Stimulated activated CD8-positive, alpha-beta memory T cell treated with anti-CD3 and anti-CD28 coated beads, Interleukin-12 subunit alpha, Interleukin-12 subunit beta, amount 100 ng/mL, for 1 hour (primary cell): Measurements from ENCODE around the gene KIT.

Source experiments
- DNase-seq: peaks from one replicate; pipeline ENCODE4 v3.0.0-alpha.2; 2020; ENCODE audit warnings: low read depth

KIT gene

DNA sequence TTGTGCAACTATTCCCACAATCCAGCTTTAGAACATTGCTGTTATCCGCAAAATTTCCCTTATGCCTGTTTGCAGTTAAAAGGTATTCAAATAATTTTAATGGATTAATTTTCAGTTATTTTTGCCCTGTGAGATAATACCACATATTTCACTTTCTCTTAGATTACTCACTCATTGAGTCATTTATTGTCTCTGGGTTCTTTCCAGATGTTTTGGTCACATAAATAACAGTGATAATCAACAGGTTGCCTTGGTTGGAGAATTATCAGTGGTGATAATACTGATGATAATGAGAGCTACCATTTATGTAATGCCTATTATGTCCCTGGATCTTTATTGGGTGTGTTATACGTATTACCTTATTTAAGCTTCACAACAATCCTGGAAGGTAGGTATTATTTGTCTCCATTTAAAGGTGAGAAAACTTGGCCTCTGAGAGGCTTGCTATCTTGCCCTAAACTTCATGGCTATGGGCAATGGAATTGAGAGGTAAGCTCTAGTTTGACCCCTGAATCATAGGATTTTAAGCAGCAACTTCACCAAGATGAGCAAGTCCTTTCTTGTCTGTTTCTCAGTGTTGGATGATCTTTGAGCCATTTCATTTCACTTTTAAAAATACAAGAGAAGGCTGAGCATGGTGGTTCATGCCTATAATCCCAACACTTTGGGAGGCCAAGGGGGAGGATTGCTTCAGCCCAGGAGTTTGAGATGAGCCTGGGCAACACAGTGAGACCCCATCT, 87.4 kb downstream of the KIT start:
- no peak for DNase-seq

DNA sequence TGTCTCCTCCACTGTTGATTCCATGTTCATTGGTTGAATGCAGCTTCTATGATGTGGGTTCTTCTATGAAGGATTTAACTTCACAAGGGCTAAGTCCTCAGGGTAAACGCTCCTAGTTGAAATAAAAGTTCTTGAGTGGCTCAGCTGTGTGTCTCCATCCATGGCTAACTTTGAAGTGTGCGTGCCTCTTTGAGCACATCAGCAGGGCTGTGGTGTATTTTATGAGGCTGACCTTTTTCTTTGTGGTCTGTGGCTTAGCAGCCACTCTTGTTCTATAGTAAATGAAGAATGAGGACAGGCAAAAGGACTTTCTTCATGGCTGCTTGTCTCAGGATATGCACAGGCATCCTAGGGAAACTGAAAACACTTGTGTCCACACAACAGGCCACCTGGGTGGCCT, 88.5 kb downstream of the KIT start:
- DNase-seq, result no peak

DNA sequence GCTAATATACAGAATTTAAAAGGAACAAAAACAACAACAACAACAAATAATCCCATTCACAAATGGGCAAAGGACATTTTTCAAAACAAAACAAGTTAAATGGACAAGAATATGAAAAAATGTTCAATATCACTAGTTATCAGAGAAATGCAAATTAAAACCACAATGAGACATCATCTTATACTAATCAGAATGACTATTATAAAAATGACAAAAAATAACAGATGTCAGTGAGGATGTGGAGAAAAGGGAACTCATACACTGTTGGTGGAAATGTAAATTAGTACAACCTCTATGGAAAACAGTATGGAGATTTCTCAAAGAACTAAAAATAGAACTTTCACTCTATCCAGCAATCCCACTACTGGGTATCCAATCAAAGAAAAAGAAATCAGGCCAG, 92.6 kb downstream of the KIT start:
- DNase-seq, result no peak

GRCh38 chr4:54754394-54754793, 96.6 kb downstream of the KIT start:
- DNase-seq, result no peak

GRCh38 chr4:54764476-54764875, 106.7 kb downstream of the KIT start:
- DNase-seq, result no peak

- DNase-seq, result no peak
Observed at GRCh38 chr4:54767376-54767775, 109.6 kb downstream of the KIT start.

DNA sequence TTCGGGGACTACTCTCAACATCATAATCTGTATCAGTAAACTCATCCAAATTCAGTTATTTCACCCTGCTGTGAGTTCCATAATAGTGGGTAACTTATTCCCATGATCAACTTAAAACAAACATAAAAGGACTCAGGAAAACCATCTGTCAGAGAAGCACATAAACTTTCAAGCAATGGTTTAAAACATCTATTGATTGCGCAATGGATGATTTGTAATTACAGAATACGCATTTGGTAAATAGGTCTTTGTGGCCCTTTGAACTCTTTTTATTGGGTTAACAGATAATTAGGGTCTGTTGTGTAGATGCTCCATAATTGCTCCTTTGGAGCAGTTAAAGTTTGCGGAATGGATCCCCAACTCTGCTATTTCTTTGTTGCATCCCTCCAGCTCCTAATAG, 115.3 kb downstream of the KIT start:
- DNase-seq, result no peak

GRCh38 chr4:54779036-54779435, 121.3 kb downstream of the KIT start:
- DNase-seq, result no peak

DNA sequence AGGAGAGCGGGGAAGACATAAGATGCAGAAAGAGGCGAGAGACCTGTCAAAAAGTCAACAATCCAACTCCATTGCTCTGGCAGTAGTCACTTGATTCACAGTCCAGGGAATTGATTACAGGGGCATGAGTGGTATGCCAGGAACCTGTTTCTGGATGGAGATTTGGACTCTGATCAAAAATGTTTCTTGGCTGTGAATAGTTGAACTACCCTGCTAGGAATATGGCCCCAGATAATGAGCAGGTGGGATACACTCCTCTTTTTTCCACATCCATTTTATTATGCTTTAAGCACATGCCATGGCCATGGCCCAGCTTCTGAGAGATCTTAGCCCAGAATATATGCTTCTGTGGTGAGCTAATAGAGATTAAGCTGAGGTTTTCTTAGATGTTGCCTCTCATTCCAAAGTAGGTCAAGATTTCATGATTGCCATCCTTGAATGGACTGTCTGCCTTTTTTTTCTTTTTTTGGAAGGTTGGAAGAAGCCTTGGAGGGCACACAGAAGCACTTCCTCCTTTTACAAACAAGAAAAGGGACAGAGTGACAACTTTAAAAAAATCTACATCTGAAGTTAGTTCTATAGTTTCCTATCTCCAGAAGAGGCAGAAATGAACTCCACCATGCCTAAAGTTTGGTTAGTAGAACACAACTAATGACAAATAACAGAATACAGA, 121.9 kb downstream of the KIT start:
- DNase-seq, result no peak

DNA sequence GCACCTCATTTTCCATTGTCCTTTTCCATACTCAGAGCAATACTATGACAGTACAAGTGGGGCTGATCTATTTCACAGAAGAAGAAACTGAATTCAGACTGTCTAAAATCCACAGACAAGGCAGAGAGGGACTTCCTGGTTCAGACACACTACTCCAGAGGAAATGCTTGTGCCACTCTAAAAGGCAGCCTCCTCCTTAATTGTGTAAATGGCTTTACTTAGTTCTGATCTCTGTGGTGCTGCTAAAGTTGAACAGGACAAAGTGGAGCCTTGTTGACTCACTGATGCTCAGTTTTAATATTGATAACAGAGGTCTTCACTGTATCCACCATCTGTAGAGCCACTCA, 122.4 kb downstream of the KIT start:
- DNase-seq, result no peak

DNA sequence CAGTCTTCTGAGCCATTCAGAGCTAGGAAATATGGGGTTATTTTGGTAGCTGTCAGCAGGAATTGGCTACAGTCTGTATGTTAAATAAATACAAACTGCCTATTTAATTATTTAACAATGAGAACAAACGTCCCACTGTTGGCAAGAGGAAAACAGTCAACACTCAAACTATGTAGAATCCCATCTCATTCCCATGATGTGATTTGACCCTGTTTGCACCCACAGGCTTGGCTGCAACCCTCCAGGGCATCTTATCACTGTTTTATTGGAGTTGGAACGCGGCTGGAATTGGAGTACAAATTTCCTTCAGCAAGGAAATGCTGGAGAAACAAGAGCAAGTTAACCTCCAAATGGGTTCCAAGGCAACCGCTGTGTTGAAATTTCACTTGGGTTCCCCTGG, 124.0 kb downstream of the KIT start:
- no peak for DNase-seq

GRCh38 chr4:54783402-54784110, 125.8 kb downstream of the KIT start:
- DNase-seq, result no peak

- no peak for DNase-seq
Observed at GRCh38 chr4:54784161-54784671, 126.5 kb downstream of the KIT start.
